Mucosa of gallbladder (tissue), 1 donor: ENCODE measurements around the gene RNF144B. TPM values are rescaled to one million over a fixed set of nuclear protein-coding genes. Genes with fewer than 3 reads are reported as not detected.
A peak's percentile ranks its signal among the peaks of the same experiment; 100 is the strongest.
"Not testable (repeated sequence)": the region's sequence is repeated elsewhere in the genome, so short reads cannot be mapped to it uniquely, and the experiment has no call there.

ENCODE experiments used
- DNase-seq: peaks from one replicate; pipeline ENCODE4 v3.0.0-alpha.2; 2020; ENCODE audit warnings: low spot score
- total RNA-seq: library from RNA; stranded (reverse); gene quantifications from one replicate; pipeline ENCODE4 v1.2.1, GENCODE V29; 2021
- donor health status: DM: no; HTN: no; CAD: no.

Gene RNF144B
- total RNA-seq: 33.9 TPM

DNA sequence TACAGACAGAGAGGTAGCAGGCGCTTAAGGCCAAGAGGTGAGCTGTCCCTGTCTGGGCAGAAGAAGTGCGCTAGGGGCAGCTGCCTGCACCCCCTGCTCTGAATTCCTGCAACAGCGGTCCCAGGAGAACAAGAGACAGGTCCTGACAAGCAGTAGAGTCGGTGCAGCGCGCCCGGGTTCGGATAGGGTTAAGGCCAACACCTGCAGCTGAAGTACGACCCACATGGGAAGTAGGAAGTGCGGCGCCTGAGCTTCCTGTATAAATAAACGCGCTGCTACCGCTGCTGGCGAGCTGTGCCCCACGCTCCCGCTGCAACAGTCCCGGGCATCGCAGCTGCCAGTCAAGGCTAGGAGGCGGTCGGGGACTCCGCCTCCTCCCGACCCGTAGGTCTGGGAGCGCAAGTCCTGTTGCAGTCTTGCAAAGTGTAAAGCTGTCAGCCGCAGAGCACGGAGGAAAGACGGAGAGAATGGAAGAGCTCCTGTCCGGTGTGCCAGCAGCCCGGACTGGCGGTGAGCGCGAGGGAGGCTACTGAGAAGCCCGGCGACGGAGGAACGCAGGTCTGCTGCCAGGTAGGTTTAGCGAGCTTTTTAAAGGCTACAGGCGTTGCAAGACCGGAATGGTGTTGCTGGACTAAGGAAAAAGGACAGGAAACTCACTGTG is at the start of gene RNF144B:
RNF144B (plus strand) TSS at position 290 of the 661 bp plus-strand sequence. CDS start 12,185 bp downstream, outside the sequence.
- DNase-seq: peak; percentile 89

GRCh38 chr6:18339599-18339998 is 47.6 kb upstream of the RNF144B start:
- DNase-seq: no peak

GRCh38 chr6:18340781-18341551 is 46.2 kb upstream of the RNF144B start:
- DNase-seq: no peak

- no peak for DNase-seq
Measured at GRCh38 chr6:18342223-18342622, 44.9 kb upstream of the RNF144B start.

- DNase-seq: no peak
Measured at GRCh38 chr6:18343741-18344140, 43.4 kb upstream of the RNF144B start.

DNA sequence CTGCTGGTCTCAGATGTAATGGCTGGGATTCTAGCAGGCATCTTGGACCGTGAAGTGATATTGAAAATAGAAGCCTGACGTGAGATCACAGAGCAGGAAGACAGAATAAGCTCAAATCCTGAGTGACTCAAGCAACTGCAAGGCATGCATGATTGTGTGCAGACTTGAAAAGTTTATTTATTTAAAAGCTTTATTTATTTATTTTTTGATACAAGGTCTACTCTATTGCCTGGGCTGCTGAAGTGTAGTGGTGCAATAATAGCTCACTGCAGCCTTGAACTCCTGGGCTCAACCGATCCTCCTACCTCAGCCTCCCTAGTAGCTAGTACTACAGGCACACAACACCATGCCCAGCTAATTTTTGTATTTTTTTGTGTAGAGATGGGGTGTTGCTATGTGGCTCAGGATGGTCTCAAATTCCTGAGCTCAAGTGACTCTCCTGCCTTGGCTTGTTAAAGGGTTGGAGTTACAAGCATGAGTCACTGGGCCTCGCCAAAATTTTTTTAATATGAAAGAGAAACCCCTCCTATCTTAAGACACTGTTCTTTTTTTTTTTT is 40.1 kb upstream of the RNF144B start:
- no peak for DNase-seq

- DNase-seq: no peak
Measured at GRCh38 chr6:18347866-18348265, 39.3 kb upstream of the RNF144B start.

- DNase-seq: no peak
Measured at GRCh38 chr6:18349386-18349785, 37.8 kb upstream of the RNF144B start.

DNA sequence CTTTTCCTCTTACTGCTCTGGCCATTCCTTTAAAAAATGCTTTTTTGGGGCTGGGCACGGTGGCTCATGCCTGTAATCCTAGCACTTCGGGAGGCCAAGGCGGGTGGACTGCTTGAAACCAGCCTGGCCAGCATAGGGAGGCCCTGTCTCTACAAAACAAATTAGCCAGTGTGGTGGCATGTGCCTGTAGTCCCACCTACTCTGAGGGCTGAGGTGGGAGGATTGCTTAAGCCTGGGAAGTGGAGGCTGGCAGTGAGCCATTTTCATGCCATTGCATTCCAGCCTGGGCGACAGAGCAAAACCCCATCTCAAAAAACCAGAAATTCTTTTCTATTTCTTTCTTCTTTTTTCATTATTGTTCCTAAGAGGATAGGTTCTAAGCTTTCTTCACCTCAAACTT is 36.9 kb upstream of the RNF144B start:
- DNase-seq: no peak

DNA sequence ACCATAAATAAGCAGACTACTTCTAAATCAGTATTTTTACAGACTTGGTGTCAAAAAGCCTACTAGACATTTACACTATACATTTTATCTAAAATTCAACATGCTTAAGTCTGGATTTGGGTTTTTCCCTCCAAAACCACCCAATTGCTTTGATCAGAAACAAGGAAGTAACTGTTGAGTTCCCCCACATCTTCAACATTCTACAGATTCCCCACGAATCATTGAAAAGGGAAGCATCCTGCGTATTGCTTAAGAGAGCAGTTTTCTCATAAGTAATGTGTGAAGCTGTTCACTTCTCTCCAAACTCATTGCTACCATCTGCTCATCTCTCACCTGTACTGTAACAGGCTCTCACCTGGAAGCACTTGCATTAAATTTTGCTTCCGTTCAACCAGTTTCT is 36.4 kb upstream of the RNF144B start:
- DNase-seq: no peak

- DNase-seq: no peak
Measured at GRCh38 chr6:18352001-18352400, 35.1 kb upstream of the RNF144B start.

DNA sequence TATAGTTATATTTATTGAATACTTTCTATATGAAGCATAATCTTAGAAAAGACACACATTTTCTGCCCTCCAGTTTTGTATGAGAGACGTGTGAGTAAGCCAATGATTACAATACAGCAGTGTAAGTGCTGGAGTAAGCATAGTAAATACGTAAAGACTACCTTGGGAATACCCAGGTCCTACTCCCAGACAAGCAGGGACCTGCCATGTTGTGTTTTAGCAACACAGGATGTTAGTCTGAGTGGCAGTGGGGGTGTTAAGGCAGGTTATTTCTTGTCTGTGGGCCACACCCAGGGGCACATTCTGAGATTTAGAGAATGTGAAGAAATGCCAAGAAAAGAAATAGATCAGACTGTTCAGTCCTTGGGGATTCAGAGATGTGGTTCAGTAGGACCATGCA is 34.3 kb upstream of the RNF144B start:
- no peak for DNase-seq

GRCh38 chr6:18353251-18353650 is 33.9 kb upstream of the RNF144B start:
- no peak for DNase-seq

GRCh38 chr6:18357546-18357945 is 29.6 kb upstream of the RNF144B start:
- DNase-seq: not testable (repeated sequence)

DNA sequence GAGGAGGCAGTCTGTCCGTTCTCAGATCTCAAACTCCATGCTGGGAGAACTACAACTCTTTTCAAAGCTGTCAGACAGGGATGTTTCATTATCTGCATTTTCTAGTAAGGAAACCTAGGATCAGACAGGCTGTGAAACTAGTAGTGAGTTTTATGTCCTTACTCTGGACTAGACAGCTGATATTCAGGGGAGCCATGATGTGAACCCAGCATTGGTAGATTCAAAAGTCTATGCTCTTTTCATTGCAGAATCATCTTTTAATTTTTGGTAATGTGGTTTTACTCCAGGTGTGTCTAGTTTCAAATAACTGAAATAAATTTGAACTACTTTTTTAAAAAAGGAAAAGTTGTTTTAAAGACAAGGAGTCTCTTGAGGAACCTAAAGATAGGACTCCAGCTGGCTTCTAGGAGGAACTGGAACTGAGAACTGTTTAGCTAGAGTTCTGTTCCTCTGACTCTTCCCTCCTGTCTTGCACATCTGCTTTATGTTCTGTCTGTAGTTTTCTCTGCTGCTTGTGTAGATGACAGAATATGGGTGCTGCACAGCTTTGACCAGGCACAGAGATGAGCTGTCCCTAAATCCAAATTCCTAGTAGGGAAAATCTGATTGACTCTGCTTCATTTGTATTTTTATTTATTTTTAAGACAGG is 27.8 kb upstream of the RNF144B start:
- DNase-seq: no peak

DNA sequence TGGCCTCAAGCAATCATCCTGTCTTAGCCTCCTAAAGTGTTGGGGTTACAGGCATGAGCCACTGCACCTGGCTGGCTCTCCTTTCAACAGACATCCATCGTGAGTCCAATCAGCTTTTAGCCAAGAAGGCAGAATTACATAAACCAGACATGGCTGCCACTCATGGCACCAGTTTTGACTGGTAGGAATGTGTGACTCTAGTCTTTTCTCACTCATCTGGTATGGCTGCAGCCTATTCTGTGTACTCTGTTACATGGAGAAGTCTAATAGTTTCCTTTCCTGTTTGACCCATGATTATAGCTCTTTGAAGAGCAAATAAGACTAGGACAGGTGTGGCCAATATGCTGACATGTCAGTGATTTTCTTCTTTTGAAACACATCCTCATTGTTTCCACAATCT is 27.0 kb upstream of the RNF144B start:
- no peak for DNase-seq

DNA sequence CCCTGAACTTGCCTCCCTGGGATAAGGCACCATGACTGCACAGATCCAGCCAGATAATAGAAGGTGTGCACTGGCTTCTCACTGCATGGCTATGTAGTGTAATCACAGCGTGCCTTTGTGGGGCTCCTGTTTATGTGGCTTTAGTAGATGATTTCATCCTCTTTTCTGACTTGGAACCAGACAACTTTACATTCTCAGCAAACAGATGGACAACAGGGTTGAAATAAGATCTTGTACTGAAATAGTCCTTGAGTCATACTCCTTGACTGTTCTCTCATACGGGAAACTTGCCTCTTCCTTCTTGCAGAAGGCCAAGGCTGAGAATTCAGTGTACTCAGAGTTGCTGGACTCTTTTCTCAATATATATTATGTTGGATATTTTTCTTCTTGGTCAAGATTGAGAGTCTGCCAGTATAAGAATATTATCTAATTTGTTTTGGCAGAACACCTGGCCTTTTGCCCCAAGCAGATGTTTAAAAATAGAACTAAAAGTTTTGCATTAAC is 25.0 kb upstream of the RNF144B start:
- DNase-seq: no peak

DNA sequence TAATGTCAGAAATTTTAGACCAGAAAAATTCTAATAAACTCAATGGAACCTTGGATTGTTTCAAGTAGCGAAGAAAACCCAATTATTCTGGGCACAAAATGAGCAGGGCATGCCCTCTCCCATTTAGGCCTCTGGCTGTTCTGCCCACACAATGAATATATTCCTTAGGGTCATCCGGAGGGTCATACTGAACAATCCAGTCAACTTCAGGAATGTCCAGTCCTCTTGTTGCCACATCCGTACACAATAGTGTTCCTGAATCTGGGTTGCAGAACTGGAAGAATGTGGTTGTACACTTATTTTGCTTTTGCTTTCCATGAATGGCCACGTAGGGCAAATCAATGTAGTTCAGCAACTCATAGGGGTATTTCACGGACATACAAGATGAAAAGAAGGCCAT is 23.4 kb upstream of the RNF144B start:
- DNase-seq: no peak

- DNase-seq: not testable (repeated sequence)
Measured at GRCh38 chr6:18364561-18364960, 22.6 kb upstream of the RNF144B start.

GRCh38 chr6:18367371-18367770 is 19.8 kb upstream of the RNF144B start:
- DNase-seq: no peak

GRCh38 chr6:18368277-18369105 is 18.7 kb upstream of the RNF144B start:
- no peak for DNase-seq
